Neural cell (in vitro differentiated cells): ENCODE data around the gene PDE3B.

ENCODE experiments used
- EP300 ChIP-seq: fragments of 450-650 bp; conservative IDR thresholded peaks from 2 replicates; pipeline ENCODE4 v1.6.1; 2014; ENCODE audit warnings: antibody characterized with exemption, mild to moderate bottlenecking, moderate library complexity; ENCODE audit not compliant: poor library complexity, severe bottlenecking
- EZH2 ChIP-seq: fragments of 200-600, 300-800 bp; shearing (Covaris generic), sonication (generic); IDR thresholded peaks from 2 replicates; pipeline ENCODE4 v1.6.1; 2014; ENCODE audit warnings: antibody characterized with exemption, low read length, borderline replicate concordance, mild to moderate bottlenecking; ENCODE audit not compliant: insufficient read depth, poor library complexity, severe bottlenecking
- MXI1 ChIP-seq: fragments of 450-650 bp; conservative IDR thresholded peaks from 2 replicates; pipeline ENCODE4 v1.6.1; 2014; ENCODE audit warnings: antibody characterized with exemption, mild to moderate bottlenecking; ENCODE audit not compliant: poor library complexity, severe bottlenecking
- POLR2AphosphoS5 ChIP-seq: IDR thresholded peaks from 2 replicates; pipeline ENCODE4 v1.6.1; 2012
- TF ChIP-seq, protein P1 (sequence below): fragments of 450-650 bp; IDR thresholded peaks from 2 replicates; pipeline ENCODE4 v1.5.1; 2014; ENCODE audit warnings: antibody characterized with exemption, mild to moderate bottlenecking, moderate library complexity; ENCODE audit not compliant: poor library complexity, severe bottlenecking

DNA sequence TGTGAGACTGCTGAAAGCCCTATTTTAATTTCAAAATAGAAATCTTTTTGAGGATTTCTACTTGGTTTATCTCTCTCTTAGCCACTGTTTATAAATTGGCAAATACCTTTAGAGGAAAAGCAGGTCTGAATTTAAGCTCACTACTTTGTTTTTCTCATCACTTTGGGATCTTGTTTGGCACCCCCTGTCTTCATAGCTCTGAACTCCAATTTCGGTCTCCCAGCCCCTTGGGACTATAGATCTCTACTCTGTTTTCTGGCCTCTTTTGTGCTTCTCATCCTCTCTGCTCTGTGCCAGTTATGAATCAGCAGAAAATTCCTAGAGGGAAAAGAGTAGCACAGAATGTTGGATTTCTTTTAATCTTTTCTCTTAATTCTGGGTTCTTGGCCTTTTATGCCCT, 130.2 kb downstream of the PDE3B start:
- TF ChIP-seq EP300 (no peak), MXI1 (no peak), EZH2 (no peak), POLR2AphosphoS5 (no peak)
- TF ChIP-seq, protein P1, sequence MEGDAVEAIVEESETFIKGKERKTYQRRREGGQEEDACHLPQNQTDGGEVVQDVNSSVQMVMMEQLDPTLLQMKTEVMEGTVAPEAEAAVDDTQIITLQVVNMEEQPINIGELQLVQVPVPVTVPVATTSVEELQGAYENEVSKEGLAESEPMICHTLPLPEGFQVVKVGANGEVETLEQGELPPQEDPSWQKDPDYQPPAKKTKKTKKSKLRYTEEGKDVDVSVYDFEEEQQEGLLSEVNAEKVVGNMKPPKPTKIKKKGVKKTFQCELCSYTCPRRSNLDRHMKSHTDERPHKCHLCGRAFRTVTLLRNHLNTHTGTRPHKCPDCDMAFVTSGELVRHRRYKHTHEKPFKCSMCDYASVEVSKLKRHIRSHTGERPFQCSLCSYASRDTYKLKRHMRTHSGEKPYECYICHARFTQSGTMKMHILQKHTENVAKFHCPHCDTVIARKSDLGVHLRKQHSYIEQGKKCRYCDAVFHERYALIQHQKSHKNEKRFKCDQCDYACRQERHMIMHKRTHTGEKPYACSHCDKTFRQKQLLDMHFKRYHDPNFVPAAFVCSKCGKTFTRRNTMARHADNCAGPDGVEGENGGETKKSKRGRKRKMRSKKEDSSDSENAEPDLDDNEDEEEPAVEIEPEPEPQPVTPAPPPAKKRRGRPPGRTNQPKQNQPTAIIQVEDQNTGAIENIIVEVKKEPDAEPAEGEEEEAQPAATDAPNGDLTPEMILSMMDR, result no peak
